C4-2B (cell line): ENCODE data around the gene ABCC10.
A peak's percentile ranks its signal among the peaks of the same experiment; 100 is the strongest.

Experiments
- H3K27ac ChIP-seq: fragments of 450-650 bp; 2 replicates; pipeline ENCODE4 v1.5.1; 2017
- ZFX ChIP-seq: fragments of 450-650 bp; IDR thresholded peaks from 2 replicates; pipeline ENCODE4 v1.6.1; 2017
- TF ChIP-seq, protein P1 (sequence below): fragments of 450-650 bp; conservative IDR thresholded peaks from 2 replicates; pipeline ENCODE4 v1.5.1; 2017; ENCODE audit warnings: mild to moderate bottlenecking

The ABCC10 gene

DNA sequence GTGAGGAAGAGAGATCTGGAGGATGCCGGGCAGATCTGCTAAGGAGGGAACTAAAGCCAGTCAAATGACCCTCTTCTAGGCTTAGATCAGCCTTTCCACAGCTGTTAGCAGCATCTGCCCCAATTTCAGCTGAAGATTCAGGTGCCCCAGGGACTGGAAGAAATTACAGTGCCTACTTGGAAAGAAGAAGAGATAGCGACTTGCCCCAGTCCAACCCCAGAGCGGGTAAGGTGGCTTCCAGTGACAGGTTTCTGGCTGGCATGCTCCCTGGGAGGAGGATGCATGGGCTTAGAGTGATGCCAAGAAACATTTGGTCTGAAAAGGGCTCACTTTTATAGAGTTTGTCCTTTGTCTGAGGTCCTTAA is 50.6 kb downstream of the ABCC10 start:
- peak overlapping the region; percentile 68 for H3K27ac ChIP-seq
- TF ChIP-seq, protein P1, sequence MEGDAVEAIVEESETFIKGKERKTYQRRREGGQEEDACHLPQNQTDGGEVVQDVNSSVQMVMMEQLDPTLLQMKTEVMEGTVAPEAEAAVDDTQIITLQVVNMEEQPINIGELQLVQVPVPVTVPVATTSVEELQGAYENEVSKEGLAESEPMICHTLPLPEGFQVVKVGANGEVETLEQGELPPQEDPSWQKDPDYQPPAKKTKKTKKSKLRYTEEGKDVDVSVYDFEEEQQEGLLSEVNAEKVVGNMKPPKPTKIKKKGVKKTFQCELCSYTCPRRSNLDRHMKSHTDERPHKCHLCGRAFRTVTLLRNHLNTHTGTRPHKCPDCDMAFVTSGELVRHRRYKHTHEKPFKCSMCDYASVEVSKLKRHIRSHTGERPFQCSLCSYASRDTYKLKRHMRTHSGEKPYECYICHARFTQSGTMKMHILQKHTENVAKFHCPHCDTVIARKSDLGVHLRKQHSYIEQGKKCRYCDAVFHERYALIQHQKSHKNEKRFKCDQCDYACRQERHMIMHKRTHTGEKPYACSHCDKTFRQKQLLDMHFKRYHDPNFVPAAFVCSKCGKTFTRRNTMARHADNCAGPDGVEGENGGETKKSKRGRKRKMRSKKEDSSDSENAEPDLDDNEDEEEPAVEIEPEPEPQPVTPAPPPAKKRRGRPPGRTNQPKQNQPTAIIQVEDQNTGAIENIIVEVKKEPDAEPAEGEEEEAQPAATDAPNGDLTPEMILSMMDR, result no peak

DNA sequence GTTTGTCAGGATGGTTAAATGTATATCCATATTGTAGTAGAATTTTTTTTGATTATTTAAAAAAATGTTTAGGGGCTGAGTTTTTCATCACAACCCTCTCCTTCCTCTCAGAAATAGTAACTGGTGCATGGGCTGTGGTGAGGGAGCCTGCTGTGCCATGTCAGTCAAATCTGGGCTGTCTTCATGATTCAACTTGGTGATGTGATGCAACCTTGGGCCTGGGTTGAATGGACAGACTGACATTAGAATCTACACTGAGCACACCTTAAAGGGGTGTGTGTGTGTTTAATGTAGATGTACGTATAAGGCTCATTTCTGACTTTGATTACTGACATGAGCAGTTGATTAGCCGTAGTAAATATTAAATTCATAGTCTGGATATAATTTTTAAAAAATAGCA is 53.7 kb downstream of the ABCC10 start:
- TF ChIP-seq, protein P1, result no peak
- TF ChIP-seq ZFX, result no peak
- H3K27ac ChIP-seq, result no peak overlapping the region

- TF ChIP-seq, protein P1, result no peak
- no peak for TF ChIP-seq ZFX
- H3K27ac ChIP-seq, result no peak overlapping the region
These were observed 54.4 kb downstream of the ABCC10 start for GRCh38 chr6:43481591-43482236.

DNA sequence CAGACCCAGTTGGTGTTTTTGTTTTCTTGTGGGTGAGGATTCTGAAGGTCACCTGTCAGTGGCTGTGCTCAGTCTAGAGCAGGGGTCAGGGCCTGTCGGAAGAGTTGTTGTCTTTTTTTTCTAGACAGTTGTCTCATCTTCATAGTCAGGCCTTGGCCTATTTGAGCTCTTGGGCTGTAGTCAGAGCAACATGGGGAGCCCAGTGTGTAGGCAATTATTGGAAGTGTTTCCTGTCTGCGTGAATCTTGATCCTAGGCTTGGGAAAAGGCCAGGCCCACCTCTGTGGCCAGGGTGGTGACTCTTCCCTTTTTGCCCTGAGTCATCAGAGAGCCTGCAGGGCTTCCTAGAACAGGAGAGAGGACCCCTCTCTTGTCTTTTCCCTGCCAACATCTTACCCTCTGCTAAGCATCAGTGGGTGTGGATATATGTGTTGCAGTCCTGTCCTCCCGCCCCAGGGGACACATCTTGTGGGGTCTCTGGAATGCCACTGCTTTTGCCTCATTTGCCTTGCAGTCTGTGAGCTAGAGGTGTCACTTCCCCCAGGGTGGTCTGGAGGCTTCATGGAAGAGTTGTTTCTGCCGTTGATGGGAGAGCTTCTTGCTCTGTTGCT is 61.4 kb downstream of the ABCC10 start:
- no peak overlapping the region for H3K27ac ChIP-seq
- TF ChIP-seq, protein P1, result no peak
- no peak for TF ChIP-seq ZFX

GRCh38 chr6:43489277-43490072 is 62.1 kb downstream of the ABCC10 start:
- H3K27ac ChIP-seq, result no peak overlapping the region
- TF ChIP-seq, protein P1, result no peak
- no peak for TF ChIP-seq ZFX

GRCh38 chr6:43490523-43490939 is 63.2 kb downstream of the ABCC10 start:
- no peak overlapping the region for H3K27ac ChIP-seq
- TF ChIP-seq, protein P1, result no peak
